Adrenal gland (tissue), 12 donors: ENCODE results near the gene POLR2M. TPM values are rescaled to one million over a fixed set of nuclear protein-coding genes. Genes with fewer than 3 reads are reported as not detected.

ENCODE experiments used
- DNase-seq, 7 donors: peaks; one replicate each; pipeline ENCODE4 v3.0.0-alpha.2; 2019 to 2020
- H3K27ac ChIP-seq, 5 donors: fragments of 200-600 bp; sonication (generic) in 4 of 5; 1 replicate in 3 of 5; 2 replicates in 2 of 5; pipeline versions ENCODE4 v1.5.1 to v1.8.0; 2016 to 2020; ENCODE audit warnings: mild to moderate bottlenecking in 1 of 5
- H3K27me3 ChIP-seq: fragments of 200-600 bp; 2 replicates; pipeline ENCODE4 v1.8.0; 2021
- H3K36me3 ChIP-seq, 2 donors: fragments of 200-600 bp; replicated peaks in 1 of 2; 1 replicate in 1 of 2; 2 replicates in 1 of 2; pipeline versions ENCODE4 v1.5.1 to v1.8.0; 2018 to 2022
- H3K4me1 ChIP-seq, 2 donors: fragments of 200-600 bp; replicated peaks in 1 of 2; 1 replicate in 1 of 2; 2 replicates in 1 of 2; pipeline versions ENCODE4 v1.5.1 to v1.8.0; 2018 to 2021
- H3K4me3 ChIP-seq, 4 donors: fragments of 200-600 bp; sonication (generic) in 3 of 4; one replicate each; pipeline ENCODE4 v1.5.1; 2016 to 2018
- H3K9me3 ChIP-seq, 3 donors: fragments of 200-600 bp; sonication (generic) in 1 of 3; replicated peaks in 1 of 3; 1 replicate in 2 of 3; 2 replicates in 1 of 3; pipeline versions ENCODE4 v1.5.1 to v1.8.0; 2016 to 2021
- POLR2A ChIP-seq, 2 donors: fragments of 450-650 bp; IDR thresholded peaks; one replicate each; pipeline ENCODE4 v1.6.1; 2017; ENCODE audit warnings: antibody characterized with exemption in 2 of 2, mild to moderate bottlenecking in 2 of 2, moderate library complexity in 1 of 2
- WGBS, 4 donors: extraction: QIAGEN DNeasy Blood & Tissue Kit in 2 of 4; methylation state at CpG; one replicate each; pipeline versions ENCODE4 v1.1.5 to v1.1.7; 2013 to 2017; 5-methylcytosine and 5-hydroxymethylcytosine counted together
- intact Hi-C, 2 donors: fragments of 100-400 bp; cut with DNase I; formaldehyde crosslinking; loops; one replicate each; pipeline versions ENCODE4 v1.14.1 to v1.15.0; 2022 to 2023
- polyA plus RNA-seq, 3 donors: library from polyadenylated mRNA; stranded (reverse); fragments of 200-250 nt in 2 of 3; fragments of 350-450 nt in 1 of 3; fragmentation: Illumina TruSeq in 1 of 3; extraction: RNeasy Lipid Tissue Mini Kit (QIAGEN cat#74804) in 1 of 3; gene quantifications; one replicate each; pipeline ENCODE4 v1.2.3, GENCODE V29; 2013 to 2014
- total RNA-seq, 9 donors: library from RNA; depleted of rRNA in 4 of 9; stranded (reverse); fragments of >200 nt in 4 of 9; fragments of 120-200 nt in 1 of 9; fragmentation: NEBNext Ultra II Directional in 1 of 9; extraction: Animal tissue kit (Norgen Biotek cat#: 25700) in 1 of 9; gene quantifications; one replicate each; pipeline versions ENCODE4 v1.1.0 to v1.2.4, GENCODE V29; 2013 to 2023
- TF ChIP-seq, protein P1 (sequence below), 6 experiments: fragments of 450-650 bp in 4 of 6; fragments of 200-600 bp in 2 of 6; sonication (generic) in 1 of 6; IDR thresholded peaks; 1 replicate in 5 of 6; 2 replicates in 1 of 6; pipeline versions ENCODE4 v1.5.1 to v1.8.0; 2016 to 2021; ENCODE audit warnings: antibody characterized with exemption in 6 of 6, mild to moderate bottlenecking in 2 of 6, moderate library complexity in 1 of 6
- donor health status: healthy with polysubstance abuse.
- donor health status: Bipolar disorder and iron deficiency.
- donor health status: DM: yes; HTN: yes; CAD: no.
- donor health status: DM: no; HTN: no; CAD: no.
- donor health status: DM: no; HTN: no; CAD: no.
- donor health status: DM: yes; HTN: yes; CAD: no.

Gene POLR2M
- total and polyA plus RNA-seq, 12 donors, result 21.0 to 404 (median 79.8) TPM

DNA sequence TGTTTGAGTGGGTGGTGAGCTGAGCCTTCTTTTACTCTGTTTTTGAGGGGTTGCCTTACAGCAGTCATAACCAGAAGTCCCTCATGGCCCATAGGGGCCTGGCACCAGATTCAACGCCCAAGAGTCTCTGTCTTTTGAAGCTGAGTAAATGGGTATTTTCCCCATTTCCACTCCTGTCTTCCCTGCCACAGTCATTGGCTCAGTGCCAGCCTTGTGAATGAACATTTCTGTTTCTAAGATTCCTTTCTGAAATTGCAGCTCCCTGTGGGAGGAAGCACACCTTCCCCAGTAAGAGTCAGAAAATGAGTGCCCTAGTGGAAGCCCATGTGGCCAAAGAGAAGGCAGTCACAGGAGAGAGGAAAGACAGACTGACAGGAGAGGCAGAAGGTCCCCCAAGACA lies 43.7 kb upstream of the POLR2M start:
- intact Hi-C loops, result no loop called here
- no peaks in the 10 kb centered on the region for H3K27me3 ChIP-seq
- no peaks in the 10 kb centered on the region for H3K36me3 ChIP-seq
- H3K27ac ChIP-seq, result no peak overlapping the region
- no peak overlapping the region for H3K4me3 ChIP-seq
- DNase-seq, result peak in 4 of 7 donors; percentile 33 to 47 (median 44)
- H3K9me3 ChIP-seq, result no peaks in the 10 kb centered on the region
- 80 to 100% (median 91%) methylated on average over 1 of the region's 1 CpG for WGBS, 4 donors
- TF ChIP-seq POLR2A (IDR thresholded peaks at IDR 0.05), result no peak
- TF ChIP-seq, protein P1, sequence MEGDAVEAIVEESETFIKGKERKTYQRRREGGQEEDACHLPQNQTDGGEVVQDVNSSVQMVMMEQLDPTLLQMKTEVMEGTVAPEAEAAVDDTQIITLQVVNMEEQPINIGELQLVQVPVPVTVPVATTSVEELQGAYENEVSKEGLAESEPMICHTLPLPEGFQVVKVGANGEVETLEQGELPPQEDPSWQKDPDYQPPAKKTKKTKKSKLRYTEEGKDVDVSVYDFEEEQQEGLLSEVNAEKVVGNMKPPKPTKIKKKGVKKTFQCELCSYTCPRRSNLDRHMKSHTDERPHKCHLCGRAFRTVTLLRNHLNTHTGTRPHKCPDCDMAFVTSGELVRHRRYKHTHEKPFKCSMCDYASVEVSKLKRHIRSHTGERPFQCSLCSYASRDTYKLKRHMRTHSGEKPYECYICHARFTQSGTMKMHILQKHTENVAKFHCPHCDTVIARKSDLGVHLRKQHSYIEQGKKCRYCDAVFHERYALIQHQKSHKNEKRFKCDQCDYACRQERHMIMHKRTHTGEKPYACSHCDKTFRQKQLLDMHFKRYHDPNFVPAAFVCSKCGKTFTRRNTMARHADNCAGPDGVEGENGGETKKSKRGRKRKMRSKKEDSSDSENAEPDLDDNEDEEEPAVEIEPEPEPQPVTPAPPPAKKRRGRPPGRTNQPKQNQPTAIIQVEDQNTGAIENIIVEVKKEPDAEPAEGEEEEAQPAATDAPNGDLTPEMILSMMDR (IDR thresholded peaks at IDR 0.05), result no peak
- H3K4me1 ChIP-seq, result peaks cover 0 to 28% of the 10 kb centered on the region in 2 donors

DNA sequence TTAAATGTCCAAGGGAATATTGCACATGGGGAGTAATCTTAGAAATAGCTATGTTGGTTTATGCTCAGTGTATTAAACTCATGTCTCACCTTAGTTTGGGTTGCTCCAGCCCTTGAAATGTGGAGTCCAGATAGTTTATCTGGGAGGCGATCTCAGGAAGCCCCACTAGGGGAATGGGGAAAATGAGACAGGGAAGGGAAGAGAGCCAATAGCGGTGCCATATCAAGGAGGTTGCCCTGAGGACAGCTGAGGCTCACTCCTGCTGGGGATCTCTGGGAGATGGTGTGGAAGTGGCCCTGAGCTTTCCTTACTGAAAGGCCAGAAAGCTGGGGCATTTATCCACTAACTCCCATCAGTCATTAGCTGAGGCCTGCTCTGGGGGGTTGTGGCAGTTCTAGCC lies 43.3 kb upstream of the POLR2M start:
- intact Hi-C loops, result no loop called here
- TF ChIP-seq, protein P1 (IDR thresholded peaks at IDR 0.05), result no peak
- no peak for TF ChIP-seq POLR2A (IDR thresholded peaks at IDR 0.05)
- Histone ChIP-seq H3K27me3 (no peaks in the 10 kb centered on the region), H3K36me3 (no peaks in the 10 kb centered on the region), H3K4me3 (no peak overlapping the region), H3K9me3 (no peaks in the 10 kb centered on the region), H3K27ac (no peak overlapping the region), H3K4me1 (peaks cover 0 to 28% of the 10 kb centered on the region in 2 donors)
- WGBS, 4 donors, result 78 to 92% (median 88%) methylated on average over 2 of the region's 2 CpGs
- no peak for DNase-seq

DNA sequence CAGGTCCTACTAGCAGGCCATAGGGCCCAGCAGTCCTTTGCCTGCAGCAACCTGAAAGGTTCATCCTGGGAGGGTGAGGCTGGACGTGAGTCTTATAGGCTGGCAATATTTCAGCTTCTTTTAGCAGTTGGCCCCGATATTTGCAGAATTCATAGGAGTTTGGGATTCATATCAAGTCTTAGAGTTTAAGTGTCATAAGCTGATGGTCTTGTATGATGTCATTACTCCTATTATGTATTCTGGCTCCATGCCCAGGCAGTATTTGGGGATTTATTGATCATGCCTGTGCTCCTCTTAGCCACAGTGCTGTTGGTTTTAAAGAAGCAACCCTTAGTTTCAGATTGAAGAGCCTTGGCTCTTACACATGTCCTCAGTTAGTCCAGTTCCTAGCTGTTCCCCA lies 41.3 kb upstream of the POLR2M start:
- WGBS, 4 donors, result 67 to 77% (median 70%) methylated on average over 2 of the region's 2 CpGs
- Histone ChIP-seq H3K36me3 (no peaks in the 10 kb centered on the region), H3K9me3 (no peaks in the 10 kb centered on the region), H3K4me3 (no peak overlapping the region), H3K4me1 (peaks cover 0 to 28% of the 10 kb centered on the region in 2 donors), H3K27ac (peak overlapping the region in 3 of 5 donors; percentile 7 to 70 (median 65)), H3K27me3 (no peaks in the 10 kb centered on the region)
- DNase-seq, result no peak
- intact Hi-C loops, result no loop called here
- TF ChIP-seq, protein P1 (IDR thresholded peaks at IDR 0.05), result no peak
- TF ChIP-seq POLR2A (IDR thresholded peaks at IDR 0.05), result no peak

DNA sequence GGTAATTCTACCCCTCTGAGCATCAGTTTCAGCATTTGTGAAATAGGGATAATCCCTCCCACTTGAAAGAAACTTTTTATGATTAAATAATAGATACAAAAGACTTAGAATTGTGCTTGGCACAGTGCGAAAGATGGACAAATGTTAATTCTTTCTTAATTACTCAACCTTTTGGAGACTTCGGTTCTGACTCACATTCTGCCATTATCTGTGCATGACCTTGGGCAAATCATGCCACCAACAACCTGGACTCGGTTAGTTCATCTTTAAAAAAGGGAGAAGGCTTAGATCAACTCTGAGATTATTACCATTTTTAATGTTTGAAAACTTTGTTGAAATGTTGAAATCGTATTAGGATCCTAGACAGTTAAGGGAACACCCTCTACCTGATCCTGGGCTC lies 40.6 kb upstream of the POLR2M start:
- H3K4me1 ChIP-seq, result peaks cover 0 to 28% of the 10 kb centered on the region in 2 donors
- H3K36me3 ChIP-seq, result no peaks in the 10 kb centered on the region
- intact Hi-C loops, result no loop called here
- H3K9me3 ChIP-seq, result peaks cover 0 to 1% (median 0%) of the 10 kb centered on the region in 3 donors
- peak overlapping the region in 3 of 5 donors; percentile 59 to 70 (median 65) for H3K27ac ChIP-seq
- 34 to 53% (median 43%) methylated on average over 4 of the region's 4 CpGs for WGBS, 4 donors
- TF ChIP-seq, protein P1 (IDR thresholded peaks at IDR 0.05), result no peak
- TF ChIP-seq POLR2A (IDR thresholded peaks at IDR 0.05), result no peak
- H3K27me3 ChIP-seq, result no peaks in the 10 kb centered on the region
- DNase-seq, result peak; percentile 35 to 68 (median 57)
- no peak overlapping the region for H3K4me3 ChIP-seq
